ENCODE measurements around the gene RAB21. TPM values are rescaled to one million over a fixed set of nuclear protein-coding genes. Genes with fewer than 3 reads are reported as not detected.
A peak's percentile ranks its signal among the peaks of the same experiment; 100 is the strongest.

RAB21 gene, protein sequence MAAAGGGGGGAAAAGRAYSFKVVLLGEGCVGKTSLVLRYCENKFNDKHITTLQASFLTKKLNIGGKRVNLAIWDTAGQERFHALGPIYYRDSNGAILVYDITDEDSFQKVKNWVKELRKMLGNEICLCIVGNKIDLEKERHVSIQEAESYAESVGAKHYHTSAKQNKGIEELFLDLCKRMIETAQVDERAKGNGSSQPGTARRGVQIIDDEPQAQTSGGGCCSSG
- polyA plus RNA-seq (2013), result 33.4 TPM

DNA sequence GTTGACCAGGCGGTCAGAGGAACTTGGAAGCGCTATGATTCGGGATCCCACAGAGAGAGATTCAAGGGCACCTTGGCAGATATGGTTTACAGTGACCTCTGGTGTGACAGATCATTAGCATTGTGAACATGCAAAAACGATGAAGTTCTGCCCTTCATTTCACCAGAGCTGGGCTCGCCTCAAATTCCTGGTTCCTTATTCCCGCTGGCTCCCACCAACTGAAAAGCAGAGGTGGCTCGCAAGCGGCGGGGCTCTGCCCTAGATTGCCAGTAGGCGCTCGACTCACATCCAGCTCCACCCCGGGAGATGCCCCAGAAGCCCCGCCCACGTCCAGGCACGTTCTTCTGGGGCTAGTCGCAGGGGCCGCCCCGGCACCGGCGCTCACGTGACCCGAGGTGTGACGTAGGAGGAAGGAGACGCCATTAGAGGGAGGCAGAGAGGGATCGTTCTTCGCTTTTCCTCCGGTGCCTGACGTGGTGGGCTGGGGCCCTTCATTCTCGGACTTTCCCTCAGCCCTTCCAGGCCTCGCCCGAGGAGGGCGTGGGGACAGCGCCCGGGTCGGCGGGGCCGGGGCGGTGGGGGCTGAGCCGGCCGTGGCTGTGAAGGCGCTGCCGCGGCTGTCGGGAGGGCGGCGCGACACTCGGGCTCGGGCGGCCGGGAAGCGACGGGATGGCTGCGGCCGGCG, at the start of gene RAB21:
TSS of gene RAB21 (plus strand) at position 403 of the 685 bp plus-strand sequence. CDS start at position 670, 267 bp downstream.
- Histone ChIP-seq H3K9me3 (ENCODE audit: control extremely low read depth in 1 of 5, control insufficient read depth in 4 of 5, insufficient read depth in 2 of 5, low read depth in 1 of 5, low read length in 4 of 5) (peaks cover 0 to 19% (median 8%) of the 10 kb centered on the region in 5 experiments), H3K27ac (ENCODE audit: insufficient read depth in 1 of 2, low read depth in 1 of 2, low read length in 2 of 2, poor library complexity in 1 of 2, severe bottlenecking in 2 of 2) (peak within 1 kb of the TSS; percentile 87 to 95), H3K27me3 (replicated peaks in 2 of 5; ENCODE audit: control insufficient read depth in 4 of 5, insufficient read depth in 5 of 5, low read length in 4 of 5) (no peaks in the 10 kb centered on the region), H3K4me1 (ENCODE audit: control extremely low read depth in 1 of 4, control insufficient read depth in 4 of 4, insufficient read depth in 4 of 4, low read length in 3 of 4) (peaks cover 6 to 20% (median 8%) of the 10 kb centered on the region in 4 experiments), H3K4me3 (ENCODE audit: control insufficient read depth in 1 of 7, extremely low read depth in 1 of 7, insufficient read depth in 4 of 7, low read depth in 2 of 7, low read length in 6 of 7) (peak within 1 kb of the TSS; percentile 81 to 97 (median 94)), H3K36me3 (ENCODE audit: control insufficient read depth in 4 of 4, insufficient read depth in 4 of 4, low read length in 3 of 4) (peaks cover 9 to 26% (median 20%) of the 10 kb centered on the region in 4 experiments)
- WGBS (ENCODE audit: insufficient coverage), result under 1% methylated on average over 56 of the region's 56 CpGs
- peak; percentile 98 to 99 (median 98) for DNase-seq
- POLR2A ChIA-PET, result interaction anchor here (1.0 to 1.1 kb wide), 2 partner anchors 68 to 92 kb away, joined by 3 read pairs; partner anchors contain the start of gene TMEM19
- CTCF ChIA-PET, result interaction anchor here (0.6 to 1.5 kb wide), 5 partner anchors 22 to 118 kb away, joined by 3 to 7 read pairs (median 3); partner anchors contain the start of gene ZFC3H1

DNA sequence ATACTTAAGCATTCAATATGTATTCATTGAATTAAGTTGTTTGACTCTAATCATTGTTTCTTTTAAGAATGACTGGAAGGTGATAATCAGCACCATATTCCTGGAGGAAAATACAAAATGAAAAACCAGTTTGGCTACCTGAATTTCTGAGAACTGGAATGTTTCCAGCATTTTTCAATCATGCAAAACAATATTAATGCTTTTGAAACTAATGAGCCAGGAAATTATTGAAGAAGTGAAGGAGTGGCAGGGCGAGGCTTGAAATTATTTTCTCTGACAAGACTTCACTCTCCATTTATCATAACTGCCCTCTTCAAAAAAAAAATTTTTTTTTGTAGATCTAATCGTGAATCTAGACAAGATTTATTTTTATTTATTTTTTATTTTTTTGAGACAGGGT, 49.7 kb upstream of the RAB21 start:
- no CpG with 5 or more reads among the region's 2 CpGs for WGBS (ENCODE audit: insufficient coverage)
- no peaks in the 10 kb centered on the region for H3K4me1 ChIP-seq (ENCODE audit: control extremely low read depth in 1 of 4, control insufficient read depth in 4 of 4, insufficient read depth in 4 of 4, low read length in 3 of 4)
- no peaks in the 10 kb centered on the region for H3K27me3 ChIP-seq (replicated peaks in 2 of 5; ENCODE audit: control insufficient read depth in 4 of 5, insufficient read depth in 5 of 5, low read length in 4 of 5)
- ChIA-PET POLR2A (no interaction called here), CTCF (no interaction called here)
- H3K4me3 ChIP-seq (ENCODE audit: control insufficient read depth in 1 of 7, extremely low read depth in 1 of 7, insufficient read depth in 4 of 7, low read depth in 2 of 7, low read length in 6 of 7), result no peak overlapping the region
- no peak overlapping the region for H3K27ac ChIP-seq (ENCODE audit: insufficient read depth in 1 of 2, low read depth in 1 of 2, low read length in 2 of 2, poor library complexity in 1 of 2, severe bottlenecking in 2 of 2)
- no peak for DNase-seq
- no peaks in the 10 kb centered on the region for H3K9me3 ChIP-seq (ENCODE audit: control extremely low read depth in 1 of 5, control insufficient read depth in 4 of 5, insufficient read depth in 2 of 5, low read depth in 1 of 5, low read length in 4 of 5)
- H3K36me3 ChIP-seq (ENCODE audit: control insufficient read depth in 4 of 4, insufficient read depth in 4 of 4, low read length in 3 of 4), result peaks cover 5 to 15% (median 13%) of the 10 kb centered on the region in 4 experiments

DNA sequence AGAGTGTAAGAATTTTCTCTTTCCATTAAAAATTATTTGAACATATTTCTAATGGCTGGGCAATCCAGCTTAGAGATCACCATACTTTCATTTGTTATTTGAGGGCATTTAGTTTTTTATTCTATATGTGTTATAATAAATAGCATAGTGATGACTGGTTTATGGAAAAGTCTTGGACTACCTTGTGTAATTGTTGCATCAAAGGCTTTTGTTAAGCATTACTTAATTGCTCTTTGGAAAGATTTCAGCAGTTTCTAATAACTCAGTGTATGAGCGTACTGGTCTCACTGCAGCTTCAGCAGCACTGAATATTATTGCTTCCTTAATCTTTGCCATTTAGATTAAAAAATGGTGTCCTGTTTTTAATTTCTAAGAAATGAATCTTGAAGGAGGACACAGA, 46.0 kb upstream of the RAB21 start:
- Histone ChIP-seq H3K36me3 (ENCODE audit: control insufficient read depth in 4 of 4, insufficient read depth in 4 of 4, low read length in 3 of 4) (peaks cover 0 to 3% (median 0%) of the 10 kb centered on the region in 4 experiments), H3K4me3 (ENCODE audit: control insufficient read depth in 1 of 7, extremely low read depth in 1 of 7, insufficient read depth in 4 of 7, low read depth in 2 of 7, low read length in 6 of 7) (no peak overlapping the region), H3K4me1 (ENCODE audit: control extremely low read depth in 1 of 4, control insufficient read depth in 4 of 4, insufficient read depth in 4 of 4, low read length in 3 of 4) (no peaks in the 10 kb centered on the region), H3K27ac (ENCODE audit: insufficient read depth in 1 of 2, low read depth in 1 of 2, low read length in 2 of 2, poor library complexity in 1 of 2, severe bottlenecking in 2 of 2) (no peak overlapping the region), H3K27me3 (replicated peaks in 2 of 5; ENCODE audit: control insufficient read depth in 4 of 5, insufficient read depth in 5 of 5, low read length in 4 of 5) (no peaks in the 10 kb centered on the region), H3K9me3 (ENCODE audit: control extremely low read depth in 1 of 5, control insufficient read depth in 4 of 5, insufficient read depth in 2 of 5, low read depth in 1 of 5, low read length in 4 of 5) (peaks cover 0 to 8% (median 3%) of the 10 kb centered on the region in 5 experiments)
- ChIA-PET POLR2A (no interaction called here), CTCF (interaction anchor here (1.3 kb wide), 1 partner anchor 293 kb away, joined by 3 read pairs; no protein-coding TSS in a partner anchor)
- no peak for DNase-seq
- no CpG with 5 or more reads among the region's 1 CpG for WGBS (ENCODE audit: insufficient coverage)

DNA sequence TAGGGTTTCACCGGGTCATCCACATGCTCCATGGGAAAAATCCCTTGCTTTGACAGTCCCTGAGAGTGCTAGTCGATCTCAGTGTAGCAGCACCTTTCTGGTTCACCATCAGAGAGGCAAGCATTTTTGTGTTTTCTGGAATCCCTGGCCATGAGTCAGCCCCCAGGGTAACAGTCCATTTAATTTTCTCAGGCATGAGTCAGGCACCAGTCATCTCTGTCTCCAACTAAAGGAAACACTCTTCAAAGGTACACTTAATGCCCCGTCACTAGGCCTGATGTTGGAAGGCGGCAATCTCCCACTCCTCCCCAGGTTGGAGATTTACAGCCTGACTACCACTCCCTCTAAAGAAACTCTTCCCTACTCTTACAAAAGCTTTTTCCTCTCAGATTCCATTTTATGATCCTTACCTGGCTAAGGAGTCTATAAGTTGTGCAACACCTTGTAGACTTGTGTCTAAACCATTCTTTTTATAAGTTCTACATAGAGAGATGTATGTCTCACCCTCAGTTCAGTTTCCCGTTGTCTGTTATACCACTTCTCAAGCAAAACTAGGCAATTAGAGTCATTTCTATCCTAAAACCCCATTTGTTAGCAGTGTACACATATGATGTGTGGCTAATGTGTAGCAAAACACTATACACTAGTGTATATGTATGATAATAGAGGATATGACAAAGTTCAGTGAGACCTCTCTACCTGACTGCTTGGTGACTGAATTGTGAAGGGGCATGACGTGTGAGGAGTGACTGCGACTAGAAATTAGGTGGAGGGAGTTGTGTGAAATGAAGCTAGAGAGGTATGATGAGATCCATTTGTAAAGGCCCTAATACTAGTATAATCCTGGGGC, 44.2 kb upstream of the RAB21 start:
- ChIA-PET CTCF (no interaction called here), POLR2A (no interaction called here)
- no peaks in the 10 kb centered on the region for H3K4me1 ChIP-seq (ENCODE audit: control extremely low read depth in 1 of 4, control insufficient read depth in 4 of 4, insufficient read depth in 4 of 4, low read length in 3 of 4)
- no peaks in the 10 kb centered on the region for H3K27me3 ChIP-seq (replicated peaks in 2 of 5; ENCODE audit: control insufficient read depth in 4 of 5, insufficient read depth in 5 of 5, low read length in 4 of 5)
- no peak overlapping the region for H3K4me3 ChIP-seq (ENCODE audit: control insufficient read depth in 1 of 7, extremely low read depth in 1 of 7, insufficient read depth in 4 of 7, low read depth in 2 of 7, low read length in 6 of 7)
- DNase-seq, result no peak
- no peaks in the 10 kb centered on the region for H3K36me3 ChIP-seq (ENCODE audit: control insufficient read depth in 4 of 4, insufficient read depth in 4 of 4, low read length in 3 of 4)
- H3K27ac ChIP-seq (ENCODE audit: insufficient read depth in 1 of 2, low read depth in 1 of 2, low read length in 2 of 2, poor library complexity in 1 of 2, severe bottlenecking in 2 of 2), result no peak overlapping the region
- WGBS (ENCODE audit: insufficient coverage), result 95% methylated on average over 6 of the region's 7 CpGs
- peaks cover under 1 to 17% (median 5%) of the 10 kb centered on the region in 5 experiments for H3K9me3 ChIP-seq (ENCODE audit: control extremely low read depth in 1 of 5, control insufficient read depth in 4 of 5, insufficient read depth in 2 of 5, low read depth in 1 of 5, low read length in 4 of 5)

DNA sequence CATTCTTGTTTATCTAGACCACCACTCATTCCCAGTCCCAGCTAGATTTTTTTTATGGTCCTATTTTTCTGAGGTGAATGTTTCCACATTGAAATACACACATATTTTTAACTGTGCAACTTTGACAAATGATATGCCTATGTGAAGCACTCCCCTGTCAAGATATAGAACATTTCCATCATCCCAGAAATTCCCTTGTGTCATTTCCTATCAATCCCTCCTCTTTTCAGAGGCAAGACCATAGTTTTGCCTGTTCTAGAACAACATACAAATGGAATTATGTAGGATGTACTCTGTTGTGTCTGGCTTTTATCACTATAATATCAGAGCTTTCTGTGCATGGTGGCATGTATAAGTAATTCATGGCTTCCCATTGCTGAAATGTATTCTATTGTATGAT, 36.1 kb upstream of the RAB21 start:
- no peak for DNase-seq
- H3K4me1 ChIP-seq (ENCODE audit: control extremely low read depth in 1 of 4, control insufficient read depth in 4 of 4, insufficient read depth in 4 of 4, low read length in 3 of 4), result no peaks in the 10 kb centered on the region
- CTCF ChIA-PET, result interaction anchor here (1.1 kb wide), 1 partner anchor 28 kb away, joined by 3 read pairs; no protein-coding TSS in a partner anchor
- peaks cover 0 to 9% (median 3%) of the 10 kb centered on the region in 5 experiments for H3K9me3 ChIP-seq (ENCODE audit: control extremely low read depth in 1 of 5, control insufficient read depth in 4 of 5, insufficient read depth in 2 of 5, low read depth in 1 of 5, low read length in 4 of 5)
- H3K4me3 ChIP-seq (ENCODE audit: control insufficient read depth in 1 of 7, extremely low read depth in 1 of 7, insufficient read depth in 4 of 7, low read depth in 2 of 7, low read length in 6 of 7), result no peak overlapping the region
- H3K36me3 ChIP-seq (ENCODE audit: control insufficient read depth in 4 of 4, insufficient read depth in 4 of 4, low read length in 3 of 4), result no peaks in the 10 kb centered on the region
- POLR2A ChIA-PET, result no interaction called here
- H3K27ac ChIP-seq (ENCODE audit: insufficient read depth in 1 of 2, low read depth in 1 of 2, low read length in 2 of 2, poor library complexity in 1 of 2, severe bottlenecking in 2 of 2), result no peak overlapping the region
- no peaks in the 10 kb centered on the region for H3K27me3 ChIP-seq (replicated peaks in 2 of 5; ENCODE audit: control insufficient read depth in 4 of 5, insufficient read depth in 5 of 5, low read length in 4 of 5)

DNA sequence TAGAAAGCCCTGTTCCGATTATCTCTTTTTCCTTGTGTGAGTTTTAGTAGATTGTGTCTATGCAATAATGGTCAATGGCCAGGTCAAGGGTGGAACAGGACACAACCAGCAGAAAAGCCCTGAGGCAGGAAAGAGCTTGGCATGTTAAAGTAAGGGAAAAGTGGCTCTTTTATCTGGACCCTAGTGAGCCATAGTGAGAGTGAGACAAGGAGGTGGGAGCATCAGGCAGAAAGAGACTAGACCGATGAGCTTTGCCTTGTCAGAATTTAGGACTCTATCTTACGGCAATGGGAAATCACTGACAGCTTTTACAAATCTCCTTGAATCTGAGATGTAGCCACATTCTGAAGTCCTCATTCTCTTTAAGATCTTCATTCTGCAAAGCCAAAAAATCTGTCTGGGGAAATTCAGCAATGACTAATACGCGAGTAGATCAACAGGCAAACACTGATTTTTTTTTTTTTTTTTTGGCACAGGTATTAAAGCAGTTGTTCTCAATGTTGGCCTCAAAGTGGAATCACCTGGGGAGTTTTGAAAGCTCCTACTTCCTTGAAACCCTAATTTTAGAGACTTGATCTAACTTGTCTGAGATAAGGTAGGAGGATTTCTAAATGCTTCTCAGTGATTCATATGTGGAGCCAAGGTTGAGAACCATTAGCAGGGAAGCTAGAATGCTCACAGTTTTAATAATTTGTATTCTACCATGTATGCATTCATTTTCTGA, 34.9 kb upstream of the RAB21 start:
- CTCF ChIA-PET, result interaction anchor here (0.9 kb wide), 1 partner anchor 15 kb away, joined by 3 read pairs; no protein-coding TSS in a partner anchor
- no peak for DNase-seq
- Histone ChIP-seq H3K27ac (ENCODE audit: insufficient read depth in 1 of 2, low read depth in 1 of 2, low read length in 2 of 2, poor library complexity in 1 of 2, severe bottlenecking in 2 of 2) (no peak overlapping the region), H3K36me3 (ENCODE audit: control insufficient read depth in 4 of 4, insufficient read depth in 4 of 4, low read length in 3 of 4) (no peaks in the 10 kb centered on the region), H3K9me3 (ENCODE audit: control extremely low read depth in 1 of 5, control insufficient read depth in 4 of 5, insufficient read depth in 2 of 5, low read depth in 1 of 5, low read length in 4 of 5) (peaks cover 0 to 2% (median 1%) of the 10 kb centered on the region in 5 experiments), H3K4me3 (ENCODE audit: control insufficient read depth in 1 of 7, extremely low read depth in 1 of 7, insufficient read depth in 4 of 7, low read depth in 2 of 7, low read length in 6 of 7) (no peak overlapping the region), H3K27me3 (replicated peaks in 2 of 5; ENCODE audit: control insufficient read depth in 4 of 5, insufficient read depth in 5 of 5, low read length in 4 of 5) (no peaks in the 10 kb centered on the region), H3K4me1 (ENCODE audit: control extremely low read depth in 1 of 4, control insufficient read depth in 4 of 4, insufficient read depth in 4 of 4, low read length in 3 of 4) (no peaks in the 10 kb centered on the region)
- POLR2A ChIA-PET, result no interaction called here
- WGBS (ENCODE audit: insufficient coverage), result 96% methylated on average over 5 of the region's 5 CpGs
